ENCODE data around the gene AGPAT2.

- no peak for TF ChIP-seq CTCF (IDR thresholded peaks at IDR 0.05; ENCODE audit: poor library complexity)
- no peak for TF ChIP-seq EZH2phosphoT487 (IDR thresholded peaks at IDR 0.05; ENCODE audit: low read depth, severe bottlenecking, unreplicated experiment)
Measured at GRCh38 chr9:136723989-136724388, 36.7 kb upstream of the AGPAT2 start.
